Measurements from ENCODE around the gene NCKAP5L.

DNA sequence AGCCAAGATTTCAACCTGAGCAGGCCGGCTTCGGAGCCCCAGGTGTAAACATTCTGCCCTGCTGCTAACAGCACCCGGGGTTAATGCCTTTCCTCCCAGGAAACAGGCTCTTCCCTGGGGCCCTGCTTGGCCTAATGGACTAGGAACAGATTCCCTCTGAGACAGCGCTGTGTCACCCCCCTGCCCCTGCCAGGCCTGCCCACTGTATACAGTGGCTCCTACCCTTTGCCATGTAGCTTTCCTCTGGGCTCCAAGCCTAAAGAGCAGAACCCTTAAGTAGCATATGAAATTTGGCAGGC is 43.0 kb upstream of the NCKAP5L start:
- TF ChIP-seq, protein P1, sequence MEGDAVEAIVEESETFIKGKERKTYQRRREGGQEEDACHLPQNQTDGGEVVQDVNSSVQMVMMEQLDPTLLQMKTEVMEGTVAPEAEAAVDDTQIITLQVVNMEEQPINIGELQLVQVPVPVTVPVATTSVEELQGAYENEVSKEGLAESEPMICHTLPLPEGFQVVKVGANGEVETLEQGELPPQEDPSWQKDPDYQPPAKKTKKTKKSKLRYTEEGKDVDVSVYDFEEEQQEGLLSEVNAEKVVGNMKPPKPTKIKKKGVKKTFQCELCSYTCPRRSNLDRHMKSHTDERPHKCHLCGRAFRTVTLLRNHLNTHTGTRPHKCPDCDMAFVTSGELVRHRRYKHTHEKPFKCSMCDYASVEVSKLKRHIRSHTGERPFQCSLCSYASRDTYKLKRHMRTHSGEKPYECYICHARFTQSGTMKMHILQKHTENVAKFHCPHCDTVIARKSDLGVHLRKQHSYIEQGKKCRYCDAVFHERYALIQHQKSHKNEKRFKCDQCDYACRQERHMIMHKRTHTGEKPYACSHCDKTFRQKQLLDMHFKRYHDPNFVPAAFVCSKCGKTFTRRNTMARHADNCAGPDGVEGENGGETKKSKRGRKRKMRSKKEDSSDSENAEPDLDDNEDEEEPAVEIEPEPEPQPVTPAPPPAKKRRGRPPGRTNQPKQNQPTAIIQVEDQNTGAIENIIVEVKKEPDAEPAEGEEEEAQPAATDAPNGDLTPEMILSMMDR (IDR thresholded peaks at IDR 0.05; ENCODE audit: low read length), result no peak
- TF ChIP-seq EZH2 (optimal IDR thresholded peaks at IDR 0.05; ENCODE audit: low read depth, low read length), result no peak
- no peak for TF ChIP-seq EZH2phosphoT487 (IDR thresholded peaks at IDR 0.05; ENCODE audit: low read length)

Data from MM.1S (cell line).